CD14-positive monocyte (primary cell): ENCODE measurements around the gene LRRC1. TPM values are rescaled to one million over a fixed set of nuclear protein-coding genes. Genes with fewer than 3 reads are reported as not detected.

Source experiments
- DNase-seq, 3 donors: peaks; one replicate each; pipeline ENCODE4 v3.0.0-alpha.2; 2011 to 2022
- H2AFZ ChIP-seq: 2 replicates; pipeline ENCODE4 v1.6.0; 2012; ENCODE audit warnings: mild to moderate bottlenecking, low read depth, low read length, inconsistent platforms; ENCODE audit not compliant: insufficient read depth, poor library complexity, severe bottlenecking
- H3K27ac ChIP-seq, 2 donors: 1 replicate in 1 of 2; 2 replicates in 1 of 2; pipeline ENCODE4 v1.5.1; 2012 to 2013; ENCODE audit warnings: low read length in 2 of 2, control low read depth in 1 of 2, inconsistent platforms in 1 of 2, low read depth in 1 of 2, mild to moderate bottlenecking in 1 of 2
- H3K27me3 ChIP-seq, 2 donors: one replicate each; pipeline versions ENCODE4 v1.6.0 to v1.6.1; 2011 to 2013; ENCODE audit warnings: low read length in 2 of 2; ENCODE audit not compliant: control insufficient read depth in 2 of 2, insufficient read depth in 2 of 2
- H3K36me3 ChIP-seq, 2 donors: replicated peaks in 1 of 2; 1 replicate in 1 of 2; 2 replicates in 1 of 2; pipeline versions ENCODE4 v1.5.1 to v1.6.1; 2012 to 2013; ENCODE audit warnings: low read length in 2 of 2, control low read depth in 1 of 2, inconsistent platforms in 1 of 2, mild to moderate bottlenecking in 1 of 2; ENCODE audit not compliant: insufficient read depth in 2 of 2, control insufficient read depth in 1 of 2
- H3K4me1 ChIP-seq, 2 donors: 1 replicate in 1 of 2; 2 replicates in 1 of 2; pipeline versions ENCODE4 v1.5.1 to v1.6.1; 2012 to 2013; ENCODE audit warnings: low read length in 2 of 2, control low read depth in 1 of 2, inconsistent platforms in 1 of 2, mild to moderate bottlenecking in 1 of 2, moderate library complexity in 1 of 2; ENCODE audit not compliant: insufficient read depth in 2 of 2, control insufficient read depth in 1 of 2
- H3K4me2 ChIP-seq: replicated peaks from 2 replicates; pipeline ENCODE3; 2012; ENCODE audit warnings: low read length, moderate library complexity, mild to moderate bottlenecking; ENCODE audit not compliant: poor library complexity, severe bottlenecking; ENCODE audit errors: extremely low read depth
- H3K4me3 ChIP-seq, 3 experiments: fragments of 200-600 bp in 1 of 3; sonication (generic) in 1 of 3; replicated peaks in 1 of 3; 1 replicate in 2 of 3; 2 replicates in 1 of 3; pipeline ENCODE4 v1.5.1; 2011 to 2013; ENCODE audit warnings: low read length in 3 of 3, mild to moderate bottlenecking in 3 of 3, control low read depth in 2 of 3, low read depth in 2 of 3, inconsistent platforms in 1 of 3, moderate library complexity in 1 of 3
- H3K79me2 ChIP-seq: 2 replicates; pipeline ENCODE4 v1.6.0; 2012; ENCODE audit warnings: mild to moderate bottlenecking, control low read depth, inconsistent platforms, low read length, moderate library complexity; ENCODE audit not compliant: insufficient read depth
- H3K9ac ChIP-seq: 2 replicates; pipeline ENCODE4 v1.6.0; 2017; ENCODE audit warnings: low read length, mild to moderate bottlenecking; ENCODE audit not compliant: insufficient read depth, poor library complexity, severe bottlenecking
- H3K9me3 ChIP-seq, 2 donors: replicated peaks in 1 of 2; 1 replicate in 1 of 2; 2 replicates in 1 of 2; pipeline versions ENCODE4 v1.5.1 to v1.6.1; 2012 to 2013; ENCODE audit warnings: low read length in 2 of 2, control low read depth in 1 of 2; ENCODE audit not compliant: control insufficient read depth in 1 of 2, insufficient read depth in 1 of 2
- H4K20me1 ChIP-seq: 2 replicates; pipeline ENCODE4 v1.6.0; 2012; ENCODE audit warnings: mild to moderate bottlenecking, low read length, control low read depth, moderate library complexity; ENCODE audit not compliant: insufficient read depth
- H3K27ac Mint-ChIP-seq, 7 donors: one replicate each; pipeline ENCODE4 v1.8.0; 2020; ENCODE audit warnings: mild to moderate bottlenecking in 7 of 7, mixed read lengths in 7 of 7, moderate library complexity in 6 of 7, inconsistent platforms in 2 of 7
- H3K27me3 Mint-ChIP-seq, 3 donors: one replicate each; pipeline ENCODE4 v1.8.0; 2021 to 2022; ENCODE audit warnings: low read depth in 3 of 3, mild to moderate bottlenecking in 3 of 3, mixed read lengths in 3 of 3, moderate library complexity in 3 of 3, inconsistent platforms in 1 of 3
- H3K36me3 Mint-ChIP-seq, 2 donors: one replicate each; pipeline ENCODE4 v1.8.0; 2020; ENCODE audit warnings: mixed read lengths in 2 of 2, inconsistent platforms in 1 of 2, mild to moderate bottlenecking in 1 of 2
- H3K4me1 Mint-ChIP-seq: one replicate; pipeline ENCODE4 v1.8.0; 2020; ENCODE audit warnings: mild to moderate bottlenecking, mixed read lengths
- H3K4me3 Mint-ChIP-seq, 2 donors: one replicate each; pipeline ENCODE4 v1.8.0; 2020; ENCODE audit warnings: mild to moderate bottlenecking in 2 of 2, mixed read lengths in 2 of 2, moderate library complexity in 1 of 2
- H3K9me3 Mint-ChIP-seq, 7 donors: one replicate each; pipeline ENCODE4 v1.8.0; 2020 to 2022; ENCODE audit warnings: mixed read lengths in 7 of 7, mild to moderate bottlenecking in 6 of 7, moderate library complexity in 6 of 7, inconsistent platforms in 2 of 7
- CTCF ChIP-seq: fragments of 200-600 bp; IDR thresholded peaks from one replicate; pipeline ENCODE4 v1.8.0; 2022; ENCODE audit warnings: antibody characterized with exemption, mild to moderate bottlenecking
- WGBS: methylation state at CpG from one replicate; pipeline ENCODE4 v1.1.5; 2013; ENCODE audit warnings: missing lambda C conversion rate; ENCODE audit not compliant: insufficient coverage; 5-methylcytosine and 5-hydroxymethylcytosine counted together
- intact Hi-C, 2 donors: fragments of 100-400 bp; cut with micrococcal nuclease; formaldehyde crosslinking; loops; one replicate each; pipeline versions ENCODE4 v1.15.0 to v1.15.1; 2023
- polyA plus RNA-seq, 3 donors: library from polyadenylated mRNA; depleted of rRNA in 1 of 3; unstranded in 2 of 3; stranded (reverse) in 1 of 3; fragments of 300-500 nt in 2 of 3; fragments of >200 nt in 1 of 3; fragmentation: Illumina TruSeq in 2 of 3; gene quantifications; 1 replicate in 2 of 3; 2 replicates in 1 of 3; pipeline ENCODE4 v1.2.3, GENCODE V29; 2012 to 2021

The LRRC1 gene
- polyA plus RNA-seq, 3 donors, result 0.18 to 1.6 (median 0.92) TPM

- no peak overlapping the region for H2AFZ ChIP-seq
- H4K20me1 ChIP-seq, result no peaks in the 10 kb centered on the region
- WGBS, result no CpG with 5 or more reads among the region's 2 CpGs
- TF ChIP-seq CTCF, result no peak
- H3K36me3 Mint-ChIP-seq, result no peaks in the 10 kb centered on the region
- intact Hi-C loops, result no loop called here
- no peaks in the 10 kb centered on the region for H3K36me3 ChIP-seq
- H3K9me3 Mint-ChIP-seq, result peaks cover 0 to 5% (median 2%) of the 10 kb centered on the region in 7 donors
- no peak overlapping the region for H3K4me2 ChIP-seq
- no peak overlapping the region for H3K27ac ChIP-seq
- no peaks in the 10 kb centered on the region for H3K27me3 ChIP-seq
- no peaks in the 10 kb centered on the region for H3K4me1 Mint-ChIP-seq
- no peaks in the 10 kb centered on the region for H3K79me2 ChIP-seq
- H3K9ac ChIP-seq, result no peak overlapping the region
- no peak overlapping the region for H3K4me3 Mint-ChIP-seq
- no peaks in the 10 kb centered on the region for H3K4me1 ChIP-seq
- H3K27me3 Mint-ChIP-seq, result no peaks in the 10 kb centered on the region
- H3K4me3 ChIP-seq, result no peak overlapping the region
- no peaks in the 10 kb centered on the region for H3K9me3 ChIP-seq
- H3K27ac Mint-ChIP-seq, result no peak overlapping the region
- no peak for DNase-seq
Observed at GRCh38 chr6:53850527-53850926, 55.7 kb downstream of the LRRC1 start.

GRCh38 chr6:53851561-53851960 lies 56.8 kb downstream of the LRRC1 start:
- H3K9me3 ChIP-seq, result no peaks in the 10 kb centered on the region
- intact Hi-C loops, result no loop called here
- WGBS, result no CpG with 5 or more reads among the region's 2 CpGs
- no peaks in the 10 kb centered on the region for H3K4me1 Mint-ChIP-seq
- no peak overlapping the region for H3K9ac ChIP-seq
- no peak overlapping the region for H2AFZ ChIP-seq
- no peaks in the 10 kb centered on the region for H3K36me3 ChIP-seq
- H3K4me1 ChIP-seq, result no peaks in the 10 kb centered on the region
- H3K4me2 ChIP-seq, result no peak overlapping the region
- no peaks in the 10 kb centered on the region for H4K20me1 ChIP-seq
- no peak overlapping the region for H3K27ac ChIP-seq
- peaks cover 0 to 5% (median 2%) of the 10 kb centered on the region in 7 donors for H3K9me3 Mint-ChIP-seq
- no peak overlapping the region for H3K27ac Mint-ChIP-seq
- DNase-seq, result no peak
- H3K27me3 ChIP-seq, result no peaks in the 10 kb centered on the region
- no peaks in the 10 kb centered on the region for H3K36me3 Mint-ChIP-seq
- H3K27me3 Mint-ChIP-seq, result no peaks in the 10 kb centered on the region
- no peak for TF ChIP-seq CTCF
- no peaks in the 10 kb centered on the region for H3K79me2 ChIP-seq
- no peak overlapping the region for H3K4me3 ChIP-seq
- H3K4me3 Mint-ChIP-seq, result no peak overlapping the region
